ENCODE results near the gene SPIN2B.
"Not testable (repeated sequence)": the region's sequence is repeated elsewhere in the genome, so short reads cannot be mapped to it uniquely, and the experiment has no call there.

SPIN2B gene

DNA sequence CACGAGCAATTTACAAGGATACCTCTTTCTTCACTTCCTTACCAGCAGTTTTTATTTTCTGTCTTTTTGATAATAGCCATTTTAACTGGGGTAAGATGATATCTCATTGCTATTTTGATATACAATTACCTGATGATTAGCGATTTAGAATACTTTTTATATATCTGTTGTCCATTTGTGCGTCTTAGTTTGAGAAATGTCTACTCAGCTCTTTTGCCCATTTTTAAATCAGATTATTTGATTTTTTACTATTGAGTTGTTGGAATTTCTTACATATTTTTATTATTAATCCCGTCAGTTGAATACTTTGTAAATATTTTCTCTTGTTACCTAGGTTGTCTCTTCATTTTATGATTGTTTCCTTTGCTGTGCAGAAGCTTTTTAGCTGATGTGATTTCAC, 17.3 kb upstream of the SPIN2B start:
- Histone ChIP-seq H3K14ac (ENCODE audit: low read length) (no peak overlapping the region), H3K9me3 (replicated peaks in 1 of 2; ENCODE audit: control insufficient read depth in 2 of 2, insufficient read depth in 1 of 2, low read depth in 1 of 2, low read length in 2 of 2) (no peaks in the 10 kb centered on the region), H3K4me2 (ENCODE audit: insufficient read depth, low read length, poor library complexity, severe bottlenecking) (no peak overlapping the region), H2AK5ac (ENCODE audit: low read depth, low read length) (no peak overlapping the region), H3K27me3 (ENCODE audit: control insufficient read depth in 3 of 3, insufficient read depth in 3 of 3, low read depth in 1 of 3, low read length in 3 of 3) (no peaks in the 10 kb centered on the region), H3K4me3 (ENCODE audit: low read length in 2 of 2) (no peak overlapping the region), H2BK15ac (ENCODE audit: low read length) (no peak overlapping the region), H4K8ac (ENCODE audit: low read depth, low read length) (no peak overlapping the region), H2BK12ac (ENCODE audit: low read length) (no peak overlapping the region), H3K79me1 (ENCODE audit: low read depth, low read length) (no peaks in the 10 kb centered on the region), H2BK5ac (ENCODE audit: low read length) (no peak overlapping the region), H3K27ac (replicated peaks; ENCODE audit: low read length) (no peak overlapping the region), H3K4ac (ENCODE audit: low read length) (no peak overlapping the region), H4K91ac (ENCODE audit: low read depth, low read length, poor library complexity) (no peak overlapping the region), H3K9ac (ENCODE audit: low read depth, low read length, poor library complexity) (no peak overlapping the region), H3K18ac (ENCODE audit: low read length) (no peak overlapping the region), H2BK120ac (ENCODE audit: low read depth, low read length) (no peak overlapping the region), H2AFZ (ENCODE audit: low read length) (no peak overlapping the region), H3K36me3 (replicated peaks in 1 of 2; ENCODE audit: control insufficient read depth in 2 of 2, insufficient read depth in 2 of 2, low read length in 2 of 2) (peaks cover 0 to 2% of the 10 kb centered on the region in 2 donors), H3K4me1 (ENCODE audit: control insufficient read depth in 2 of 2, insufficient read depth in 1 of 2, low read depth in 1 of 2, low read length in 2 of 2) (peaks cover 0 to 2% of the 10 kb centered on the region in 2 donors), H3K23ac (ENCODE audit: low read depth, low read length, poor library complexity) (no peak overlapping the region)
- WGBS, 2 donors (ENCODE audit: extremely low coverage in 2 of 2, insufficient read length in 2 of 2, insufficient replicate concordance in 1 of 2), result no CpG with 5 or more reads among the region's 4 CpGs
- DNase-seq (ENCODE audit: low spot score), result no peak

GRCh38 chrX:57137501-57137900, 16.2 kb upstream of the SPIN2B start:
- Histone ChIP-seq H3K23ac (ENCODE audit: low read depth, low read length, poor library complexity) (no peak overlapping the region), H3K18ac (ENCODE audit: low read length) (peak overlapping the region; percentile 83), H2BK5ac (ENCODE audit: low read length) (no peak overlapping the region), H3K4me2 (ENCODE audit: insufficient read depth, low read length, poor library complexity, severe bottlenecking) (peak overlapping the region; percentile 57), H3K36me3 (replicated peaks in 1 of 2; ENCODE audit: control insufficient read depth in 2 of 2, insufficient read depth in 2 of 2, low read length in 2 of 2) (peaks cover 0 to 3% of the 10 kb centered on the region in 2 donors), H4K91ac (ENCODE audit: low read depth, low read length, poor library complexity) (no peak overlapping the region), H2BK15ac (ENCODE audit: low read length) (no peak overlapping the region), H3K14ac (ENCODE audit: low read length) (peak overlapping the region; percentile 94), H3K27me3 (ENCODE audit: control insufficient read depth in 3 of 3, insufficient read depth in 3 of 3, low read depth in 1 of 3, low read length in 3 of 3) (no peaks in the 10 kb centered on the region), H3K9ac (ENCODE audit: low read depth, low read length, poor library complexity) (peak overlapping the region; percentile 70), H2BK120ac (ENCODE audit: low read depth, low read length) (no peak overlapping the region), H2BK12ac (ENCODE audit: low read length) (no peak overlapping the region), H2AK5ac (ENCODE audit: low read depth, low read length) (no peak overlapping the region), H3K79me1 (ENCODE audit: low read depth, low read length) (no peaks in the 10 kb centered on the region), H3K4ac (ENCODE audit: low read length) (no peak overlapping the region), H3K9me3 (replicated peaks in 1 of 2; ENCODE audit: control insufficient read depth in 2 of 2, insufficient read depth in 1 of 2, low read depth in 1 of 2, low read length in 2 of 2) (no peaks in the 10 kb centered on the region), H3K4me3 (ENCODE audit: low read length in 2 of 2) (peak overlapping the region; percentile 43 to 74), H3K27ac (replicated peaks; ENCODE audit: low read length) (peak overlapping the region; percentile 87), H4K8ac (ENCODE audit: low read depth, low read length) (no peak overlapping the region), H3K4me1 (ENCODE audit: control insufficient read depth in 2 of 2, insufficient read depth in 1 of 2, low read depth in 1 of 2, low read length in 2 of 2) (peaks cover 0 to 2% of the 10 kb centered on the region in 2 donors), H2AFZ (ENCODE audit: low read length) (peak overlapping the region; percentile 72)
- WGBS, 2 donors (ENCODE audit: extremely low coverage in 2 of 2, insufficient read length in 2 of 2, insufficient replicate concordance in 1 of 2), result no CpG with 5 or more reads among the region's 1 CpG
- no peak for DNase-seq (ENCODE audit: low spot score)

- peak within 1 kb of the TSS; percentile 87 for H3K27ac ChIP-seq (replicated peaks; ENCODE audit: low read length)
- not testable (repeated sequence) for H2BK120ac ChIP-seq (ENCODE audit: low read depth, low read length); H4K8ac ChIP-seq (ENCODE audit: low read depth, low read length); H3K79me1 ChIP-seq (ENCODE audit: low read depth, low read length); H3K36me3 ChIP-seq (replicated peaks in 1 of 2; ENCODE audit: control insufficient read depth in 2 of 2, insufficient read depth in 2 of 2, low read length in 2 of 2); H3K4ac ChIP-seq (ENCODE audit: low read length); H4K91ac ChIP-seq (ENCODE audit: low read depth, low read length, poor library complexity); H2BK12ac ChIP-seq (ENCODE audit: low read length); H2BK5ac ChIP-seq (ENCODE audit: low read length); H3K23ac ChIP-seq (ENCODE audit: low read depth, low read length, poor library complexity); H2AK5ac ChIP-seq (ENCODE audit: low read depth, low read length); H3K27me3 ChIP-seq (ENCODE audit: control insufficient read depth in 3 of 3, insufficient read depth in 3 of 3, low read depth in 1 of 3, low read length in 3 of 3); H3K4me1 ChIP-seq (ENCODE audit: control insufficient read depth in 2 of 2, insufficient read depth in 1 of 2, low read depth in 1 of 2, low read length in 2 of 2); H3K9me3 ChIP-seq (replicated peaks in 1 of 2; ENCODE audit: control insufficient read depth in 2 of 2, insufficient read depth in 1 of 2, low read depth in 1 of 2, low read length in 2 of 2)
- H3K4me2 ChIP-seq (ENCODE audit: insufficient read depth, low read length, poor library complexity, severe bottlenecking), result peak within 1 kb of the TSS; percentile 57
- peak within 1 kb of the TSS; percentile 72 for H2AFZ ChIP-seq (ENCODE audit: low read length)
- H3K4me3 ChIP-seq (ENCODE audit: low read length in 2 of 2), result peak within 1 kb of the TSS; percentile 43 to 74
- H3K9ac ChIP-seq (ENCODE audit: low read depth, low read length, poor library complexity), result peak within 1 kb of the TSS; percentile 70
- peak within 1 kb of the TSS; percentile 49 for H2BK15ac ChIP-seq (ENCODE audit: low read length)
- peak; percentile 27 for DNase-seq (ENCODE audit: low spot score)
- H3K18ac ChIP-seq (ENCODE audit: low read length), result peak within 1 kb of the TSS; percentile 83
- WGBS, 2 donors (ENCODE audit: extremely low coverage in 2 of 2, insufficient read length in 2 of 2, insufficient replicate concordance in 1 of 2), result no CpG with 5 or more reads among the region's 27 CpGs
- peak within 1 kb of the TSS; percentile 94 for H3K14ac ChIP-seq (ENCODE audit: low read length)
These were observed 15.7 kb upstream of the SPIN2B start, which contains the start of gene SPIN2A for GRCh38 chrX:57137073-57137472. Gene SPIN2A, minus strand, starts transcription at chrX:57137397. Its CDS starts 800 bp downstream, at chrX:57136597.

GRCh38 chrX:57136589-57136988, 15.2 kb upstream of the SPIN2B start:
- H3K9me3 ChIP-seq (replicated peaks in 1 of 2; ENCODE audit: control insufficient read depth in 2 of 2, insufficient read depth in 1 of 2, low read depth in 1 of 2, low read length in 2 of 2); H3K79me1 ChIP-seq (ENCODE audit: low read depth, low read length); H3K27me3 ChIP-seq (ENCODE audit: control insufficient read depth in 3 of 3, insufficient read depth in 3 of 3, low read depth in 1 of 3, low read length in 3 of 3); H3K4me1 ChIP-seq (ENCODE audit: control insufficient read depth in 2 of 2, insufficient read depth in 1 of 2, low read depth in 1 of 2, low read length in 2 of 2); H3K4ac ChIP-seq (ENCODE audit: low read length); H3K9ac ChIP-seq (ENCODE audit: low read depth, low read length, poor library complexity); H3K4me2 ChIP-seq (ENCODE audit: insufficient read depth, low read length, poor library complexity, severe bottlenecking); H2BK12ac ChIP-seq (ENCODE audit: low read length); H3K36me3 ChIP-seq (replicated peaks in 1 of 2; ENCODE audit: control insufficient read depth in 2 of 2, insufficient read depth in 2 of 2, low read length in 2 of 2); H3K27ac ChIP-seq (replicated peaks; ENCODE audit: low read length); DNase-seq (ENCODE audit: low spot score); H3K23ac ChIP-seq (ENCODE audit: low read depth, low read length, poor library complexity); H4K8ac ChIP-seq (ENCODE audit: low read depth, low read length); H2BK5ac ChIP-seq (ENCODE audit: low read length); H4K91ac ChIP-seq (ENCODE audit: low read depth, low read length, poor library complexity); H2BK120ac ChIP-seq (ENCODE audit: low read depth, low read length); H2AK5ac ChIP-seq (ENCODE audit: low read depth, low read length); H3K14ac ChIP-seq (ENCODE audit: low read length): not testable (repeated sequence)
- Histone ChIP-seq H2BK15ac (ENCODE audit: low read length) (peak overlapping the region; percentile 49), H3K18ac (ENCODE audit: low read length) (peak overlapping the region; percentile 57), H2AFZ (ENCODE audit: low read length) (peak overlapping the region; percentile 72), H3K4me3 (ENCODE audit: low read length in 2 of 2) (peak overlapping the region in 1 of 2 donors; percentile 43)
- no CpG with 5 or more reads among the region's 3 CpGs for WGBS, 2 donors (ENCODE audit: extremely low coverage in 2 of 2, insufficient read length in 2 of 2, insufficient replicate concordance in 1 of 2)

Measured in neuronal stem cell (in vitro differentiated cells).